Measurements from ENCODE around the gene CNOT11.

DNA sequence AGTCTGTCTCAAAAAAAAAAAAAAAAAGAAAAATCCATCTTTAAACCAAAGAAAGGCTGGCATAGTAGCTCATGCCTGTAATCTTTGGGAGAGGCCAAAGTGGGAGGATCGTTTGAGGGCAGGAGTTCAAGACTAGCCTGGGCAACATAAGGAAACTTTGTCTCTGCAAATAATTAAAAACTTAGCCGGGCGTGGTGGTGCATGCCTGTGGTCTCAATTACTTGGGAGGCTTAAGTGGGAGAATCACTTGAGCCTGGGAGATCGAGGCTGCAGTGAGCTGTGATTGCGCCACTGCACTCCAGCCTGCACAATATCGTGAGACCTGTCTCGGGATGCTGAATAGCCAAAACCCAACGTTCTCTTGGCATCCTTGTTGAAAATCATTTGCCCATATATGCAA is 6.1 kb downstream of the CNOT11 start:
- TF ChIP-seq, protein P1, sequence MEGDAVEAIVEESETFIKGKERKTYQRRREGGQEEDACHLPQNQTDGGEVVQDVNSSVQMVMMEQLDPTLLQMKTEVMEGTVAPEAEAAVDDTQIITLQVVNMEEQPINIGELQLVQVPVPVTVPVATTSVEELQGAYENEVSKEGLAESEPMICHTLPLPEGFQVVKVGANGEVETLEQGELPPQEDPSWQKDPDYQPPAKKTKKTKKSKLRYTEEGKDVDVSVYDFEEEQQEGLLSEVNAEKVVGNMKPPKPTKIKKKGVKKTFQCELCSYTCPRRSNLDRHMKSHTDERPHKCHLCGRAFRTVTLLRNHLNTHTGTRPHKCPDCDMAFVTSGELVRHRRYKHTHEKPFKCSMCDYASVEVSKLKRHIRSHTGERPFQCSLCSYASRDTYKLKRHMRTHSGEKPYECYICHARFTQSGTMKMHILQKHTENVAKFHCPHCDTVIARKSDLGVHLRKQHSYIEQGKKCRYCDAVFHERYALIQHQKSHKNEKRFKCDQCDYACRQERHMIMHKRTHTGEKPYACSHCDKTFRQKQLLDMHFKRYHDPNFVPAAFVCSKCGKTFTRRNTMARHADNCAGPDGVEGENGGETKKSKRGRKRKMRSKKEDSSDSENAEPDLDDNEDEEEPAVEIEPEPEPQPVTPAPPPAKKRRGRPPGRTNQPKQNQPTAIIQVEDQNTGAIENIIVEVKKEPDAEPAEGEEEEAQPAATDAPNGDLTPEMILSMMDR (IDR thresholded peaks at IDR 0.05; ENCODE audit: low read length) = no peak
- TF ChIP-seq EZH2 (optimal IDR thresholded peaks at IDR 0.05; ENCODE audit: low read depth, low read length) = no peak
- no peak for TF ChIP-seq EZH2phosphoT487 (IDR thresholded peaks at IDR 0.05; ENCODE audit: low read length)
